Adrenal gland (tissue), 19 donors: ENCODE results near the gene HYAL4. TPM values are rescaled to one million over a fixed set of nuclear protein-coding genes. Genes with fewer than 3 reads are reported as not detected.

Experiments used
- DNase-seq, 7 donors: peaks; one replicate each; pipeline ENCODE4 v3.0.0-alpha.2; 2019 to 2020
- H3K27ac ChIP-seq, 5 donors: fragments of 200-600 bp; sonication (generic) in 4 of 5; 1 replicate in 3 of 5; 2 replicates in 2 of 5; pipeline versions ENCODE4 v1.5.1 to v1.8.0; 2016 to 2020; ENCODE audit warnings: mild to moderate bottlenecking in 1 of 5
- H3K27me3 ChIP-seq: fragments of 200-600 bp; 2 replicates; pipeline ENCODE4 v1.8.0; 2021
- H3K36me3 ChIP-seq, 2 donors: fragments of 200-600 bp; replicated peaks in 1 of 2; 1 replicate in 1 of 2; 2 replicates in 1 of 2; pipeline versions ENCODE4 v1.5.1 to v1.8.0; 2018 to 2022
- H3K4me1 ChIP-seq, 2 donors: fragments of 200-600 bp; replicated peaks in 1 of 2; 1 replicate in 1 of 2; 2 replicates in 1 of 2; pipeline versions ENCODE4 v1.5.1 to v1.8.0; 2018 to 2021
- H3K4me3 ChIP-seq, 4 donors: fragments of 200-600 bp; sonication (generic) in 3 of 4; one replicate each; pipeline ENCODE4 v1.5.1; 2016 to 2018
- H3K9me3 ChIP-seq, 3 donors: fragments of 200-600 bp; sonication (generic) in 1 of 3; replicated peaks in 1 of 3; 1 replicate in 2 of 3; 2 replicates in 1 of 3; pipeline versions ENCODE4 v1.5.1 to v1.8.0; 2016 to 2021
- POLR2A ChIP-seq, 2 donors: fragments of 450-650 bp; IDR thresholded peaks; one replicate each; pipeline ENCODE4 v1.6.1; 2017; ENCODE audit warnings: antibody characterized with exemption in 2 of 2, mild to moderate bottlenecking in 2 of 2, moderate library complexity in 1 of 2
- WGBS, 4 donors: extraction: QIAGEN DNeasy Blood & Tissue Kit in 2 of 4; methylation state at CpG; one replicate each; pipeline versions ENCODE4 v1.1.5 to v1.1.7; 2013 to 2017; 5-methylcytosine and 5-hydroxymethylcytosine counted together
- intact Hi-C, 2 donors: fragments of 100-400 bp; cut with DNase I; formaldehyde crosslinking; loops; one replicate each; pipeline versions ENCODE4 v1.14.1 to v1.15.0; 2022 to 2023
- long read RNA-seq, 10 donors: library from polyadenylated mRNA in 3 of 10; unstranded in 2 of 10; stranded (forward) in 1 of 10; transcript quantifications; one replicate each; pipeline ENCODE4 v2.0.0 and lab custom pipeline, GENCODE V29; 2021 to 2026
- polyA plus RNA-seq, 3 donors: library from polyadenylated mRNA; stranded (reverse); fragments of 200-250 nt in 2 of 3; fragments of 350-450 nt in 1 of 3; fragmentation: Illumina TruSeq in 1 of 3; extraction: RNeasy Lipid Tissue Mini Kit (QIAGEN cat#74804) in 1 of 3; gene quantifications; one replicate each; pipeline ENCODE4 v1.2.3, GENCODE V29; 2013 to 2014
- total RNA-seq, 9 donors: library from RNA; depleted of rRNA in 4 of 9; stranded (reverse); fragments of >200 nt in 4 of 9; fragments of 120-200 nt in 1 of 9; fragmentation: NEBNext Ultra II Directional in 1 of 9; extraction: Animal tissue kit (Norgen Biotek cat#: 25700) in 1 of 9; gene quantifications; one replicate each; pipeline versions ENCODE4 v1.1.0 to v1.2.4, GENCODE V29; 2013 to 2023
- TF ChIP-seq, protein P1 (sequence below), 6 experiments: fragments of 450-650 bp in 4 of 6; fragments of 200-600 bp in 2 of 6; sonication (generic) in 1 of 6; IDR thresholded peaks; 1 replicate in 5 of 6; 2 replicates in 1 of 6; pipeline versions ENCODE4 v1.5.1 to v1.8.0; 2016 to 2021; ENCODE audit warnings: antibody characterized with exemption in 6 of 6, mild to moderate bottlenecking in 2 of 6, moderate library complexity in 1 of 6
- donor health status: healthy with polysubstance abuse.
- donor health status: Bipolar disorder and iron deficiency.
- donor health status: DM: yes; HTN: yes; CAD: no.
- donor health status: DM: no; HTN: no; CAD: no.
- donor health status: DM: no; HTN: no; CAD: no.
- donor health status: DM: yes; HTN: yes; CAD: no.

HYAL4 gene, protein sequence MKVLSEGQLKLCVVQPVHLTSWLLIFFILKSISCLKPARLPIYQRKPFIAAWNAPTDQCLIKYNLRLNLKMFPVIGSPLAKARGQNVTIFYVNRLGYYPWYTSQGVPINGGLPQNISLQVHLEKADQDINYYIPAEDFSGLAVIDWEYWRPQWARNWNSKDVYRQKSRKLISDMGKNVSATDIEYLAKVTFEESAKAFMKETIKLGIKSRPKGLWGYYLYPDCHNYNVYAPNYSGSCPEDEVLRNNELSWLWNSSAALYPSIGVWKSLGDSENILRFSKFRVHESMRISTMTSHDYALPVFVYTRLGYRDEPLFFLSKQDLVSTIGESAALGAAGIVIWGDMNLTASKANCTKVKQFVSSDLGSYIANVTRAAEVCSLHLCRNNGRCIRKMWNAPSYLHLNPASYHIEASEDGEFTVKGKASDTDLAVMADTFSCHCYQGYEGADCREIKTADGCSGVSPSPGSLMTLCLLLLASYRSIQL
- total RNA-seq (under 1 TPM in 1 of 9 donors, not detected in 8; 0.17 TPM), polyA plus RNA-seq (not detected)
- long read RNA-seq, donor 1: 0 reads
- long read RNA-seq, donor 2: 0 reads
- long read RNA-seq, donor 3: 0 reads
- long read RNA-seq, donor 4: 0 reads
- long read RNA-seq, donor 5: 0 reads
- long read RNA-seq, donor 6: 0 reads
- long read RNA-seq, donor 7: 0 reads
- long read RNA-seq, donor 8: 0 reads
- long read RNA-seq, donor 9: 0 reads
- long read RNA-seq, donor 10: 0 reads

DNA sequence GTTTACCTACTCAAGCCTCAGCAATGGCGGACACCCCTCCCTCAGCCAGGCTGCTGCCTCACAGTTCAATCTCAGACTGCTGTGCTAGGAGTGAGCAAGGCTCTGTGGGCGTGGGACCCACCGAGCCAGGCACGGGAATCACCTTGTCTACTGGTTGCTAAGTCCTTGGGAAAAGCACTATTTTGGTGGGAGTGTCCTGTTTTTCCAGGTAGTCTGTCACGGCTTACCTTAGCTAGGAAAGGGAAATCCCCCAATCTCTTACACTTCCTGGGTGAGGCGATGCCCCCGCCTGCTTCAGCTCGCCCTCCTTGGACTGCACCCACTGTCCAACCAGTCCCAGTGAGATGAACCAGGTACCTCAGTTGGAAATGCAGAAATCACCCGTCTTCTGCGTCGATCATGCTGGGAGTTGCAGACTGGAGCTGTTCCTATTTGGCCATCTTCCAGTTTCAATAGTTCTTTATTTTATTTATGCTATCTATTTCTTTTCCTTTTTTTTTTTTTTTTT is at the start of gene HYAL4:
Gene HYAL4 (plus strand): TSS at position 458 of the 508 bp plus-strand sequence. CDS start 23,105 bp downstream, outside the sequence.
- 86 to 91% (median 87%) methylated on average over 8 to 11 of the region's 11 CpGs for WGBS, 4 donors
- H3K27ac ChIP-seq: no peak within 1 kb of the TSS
- no peaks in the 10 kb centered on the region for H3K9me3 ChIP-seq
- no peak for DNase-seq
- intact Hi-C loops: no loop called here
- H3K36me3 ChIP-seq: no peaks in the 10 kb centered on the region
- TF ChIP-seq, protein P1, sequence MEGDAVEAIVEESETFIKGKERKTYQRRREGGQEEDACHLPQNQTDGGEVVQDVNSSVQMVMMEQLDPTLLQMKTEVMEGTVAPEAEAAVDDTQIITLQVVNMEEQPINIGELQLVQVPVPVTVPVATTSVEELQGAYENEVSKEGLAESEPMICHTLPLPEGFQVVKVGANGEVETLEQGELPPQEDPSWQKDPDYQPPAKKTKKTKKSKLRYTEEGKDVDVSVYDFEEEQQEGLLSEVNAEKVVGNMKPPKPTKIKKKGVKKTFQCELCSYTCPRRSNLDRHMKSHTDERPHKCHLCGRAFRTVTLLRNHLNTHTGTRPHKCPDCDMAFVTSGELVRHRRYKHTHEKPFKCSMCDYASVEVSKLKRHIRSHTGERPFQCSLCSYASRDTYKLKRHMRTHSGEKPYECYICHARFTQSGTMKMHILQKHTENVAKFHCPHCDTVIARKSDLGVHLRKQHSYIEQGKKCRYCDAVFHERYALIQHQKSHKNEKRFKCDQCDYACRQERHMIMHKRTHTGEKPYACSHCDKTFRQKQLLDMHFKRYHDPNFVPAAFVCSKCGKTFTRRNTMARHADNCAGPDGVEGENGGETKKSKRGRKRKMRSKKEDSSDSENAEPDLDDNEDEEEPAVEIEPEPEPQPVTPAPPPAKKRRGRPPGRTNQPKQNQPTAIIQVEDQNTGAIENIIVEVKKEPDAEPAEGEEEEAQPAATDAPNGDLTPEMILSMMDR (IDR thresholded peaks at IDR 0.05): no peak
- no peak for TF ChIP-seq POLR2A (IDR thresholded peaks at IDR 0.05)
- no peak within 1 kb of the TSS for H3K4me3 ChIP-seq
- no peaks in the 10 kb centered on the region for H3K4me1 ChIP-seq
- no peaks in the 10 kb centered on the region for H3K27me3 ChIP-seq

DNA sequence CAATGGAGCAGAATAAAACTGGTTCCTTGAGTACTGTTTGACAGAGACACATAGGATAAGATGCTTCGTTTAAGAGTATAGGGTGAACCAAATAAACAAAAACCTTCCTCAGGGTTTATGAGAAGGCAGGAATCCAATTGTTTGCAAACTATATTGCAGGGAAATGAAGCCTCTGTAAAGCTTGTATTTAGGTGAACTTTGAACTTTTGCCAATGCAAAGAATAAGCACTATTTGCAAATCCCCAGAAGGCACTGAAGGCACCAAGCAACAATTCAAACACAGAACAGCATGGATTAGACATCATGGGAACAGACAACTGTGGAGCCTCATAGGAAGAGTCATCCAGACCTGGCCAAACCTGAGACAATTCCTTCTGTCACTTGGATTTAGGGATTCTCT is 49.1 kb upstream of the HYAL4 start:
- Histone ChIP-seq H3K27me3 (no peaks in the 10 kb centered on the region), H3K27ac (no peak overlapping the region), H3K4me3 (no peak overlapping the region), H3K36me3 (no peaks in the 10 kb centered on the region), H3K4me1 (no peaks in the 10 kb centered on the region), H3K9me3 (no peaks in the 10 kb centered on the region)
- TF ChIP-seq, protein P1 (IDR thresholded peaks at IDR 0.05): no peak
- no peak for TF ChIP-seq POLR2A (IDR thresholded peaks at IDR 0.05)
- WGBS, 4 donors: 68 to 95% (median 80%) methylated on average over 1 of the region's 1 CpG
- intact Hi-C loops: loop anchor here in 1 of 2 donors (5.0 kb wide), 1 partner anchor 66 kb away; no protein-coding TSS in a partner anchor
- no peak for DNase-seq

DNA sequence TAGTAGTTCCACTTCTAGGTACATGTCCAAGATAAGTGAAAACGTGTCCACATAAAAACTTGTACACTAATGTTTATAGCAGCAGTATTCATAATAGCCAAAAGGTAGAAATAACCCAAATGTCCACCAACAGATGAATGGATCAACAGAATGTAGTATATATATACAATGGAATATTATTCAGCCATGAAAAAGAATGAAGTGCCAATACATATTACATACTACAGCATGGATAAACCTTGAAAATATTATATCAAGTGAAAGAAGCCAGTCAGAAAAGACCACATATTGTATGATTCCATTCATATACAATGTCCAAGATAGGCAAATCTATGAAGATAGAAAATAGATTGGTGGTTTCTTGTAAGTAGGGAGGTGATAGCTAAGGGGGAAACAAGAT is 48.4 kb upstream of the HYAL4 start:
- no peak for TF ChIP-seq POLR2A (IDR thresholded peaks at IDR 0.05)
- TF ChIP-seq, protein P1 (IDR thresholded peaks at IDR 0.05): no peak

More for the DNA sequence above, 48.4 kb upstream of the HYAL4 start:
- Histone ChIP-seq H3K4me1 (no peaks in the 10 kb centered on the region), H3K36me3 (no peaks in the 10 kb centered on the region), H3K4me3 (no peak overlapping the region), H3K27ac (no peak overlapping the region), H3K9me3 (no peaks in the 10 kb centered on the region), H3K27me3 (no peaks in the 10 kb centered on the region)
- intact Hi-C loops: loop anchor here in 1 of 2 donors (5.0 kb wide), 1 partner anchor 66 kb away; no protein-coding TSS in a partner anchor
- no peak for DNase-seq
- 72 to 94% (median 78%) methylated on average over 1 of the region's 1 CpG for WGBS, 4 donors
